Measurements from ENCODE around the gene TMC8.

The TMC8 gene

DNA sequence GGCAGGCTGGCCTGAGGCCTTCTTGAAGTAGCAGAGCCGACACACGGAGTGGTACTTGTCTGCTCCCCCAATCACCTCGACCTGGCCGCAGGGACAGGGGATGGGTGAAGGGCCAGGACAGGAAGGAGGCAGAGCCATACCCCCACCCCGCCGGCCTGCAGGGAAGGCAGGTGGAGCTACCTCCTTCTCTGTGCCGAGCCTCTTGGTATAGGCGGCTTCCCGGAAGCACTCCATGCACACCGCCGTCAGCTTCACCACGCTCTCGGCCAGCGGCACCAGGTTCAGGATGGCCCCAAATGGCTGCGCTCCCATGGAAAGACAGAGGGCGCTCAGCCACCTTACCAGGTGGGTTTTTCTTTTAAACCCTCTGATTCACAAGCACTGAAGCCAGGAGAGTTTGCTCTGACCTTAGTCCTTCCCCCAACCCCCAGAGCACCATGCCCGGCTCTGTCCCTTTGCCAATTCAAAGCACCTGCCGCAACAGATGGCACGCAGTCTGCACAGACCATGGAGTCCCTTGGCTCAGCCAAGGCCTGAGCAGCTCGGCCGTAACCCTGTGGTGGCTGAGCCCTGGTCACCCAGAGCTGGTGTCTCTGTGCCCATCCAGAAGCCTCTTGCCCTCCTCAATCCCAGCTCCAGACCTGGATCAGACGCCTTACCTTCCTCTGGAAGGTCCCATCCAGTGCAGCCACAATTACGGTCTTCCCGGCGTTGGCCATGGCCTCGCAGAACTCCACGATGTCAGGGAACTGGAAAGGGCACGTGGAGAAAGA is 44.5 kb downstream of the TMC8 start:
- DNase-seq, result peak in 2 of 58 donors; percentile 22 to 46

DNA sequence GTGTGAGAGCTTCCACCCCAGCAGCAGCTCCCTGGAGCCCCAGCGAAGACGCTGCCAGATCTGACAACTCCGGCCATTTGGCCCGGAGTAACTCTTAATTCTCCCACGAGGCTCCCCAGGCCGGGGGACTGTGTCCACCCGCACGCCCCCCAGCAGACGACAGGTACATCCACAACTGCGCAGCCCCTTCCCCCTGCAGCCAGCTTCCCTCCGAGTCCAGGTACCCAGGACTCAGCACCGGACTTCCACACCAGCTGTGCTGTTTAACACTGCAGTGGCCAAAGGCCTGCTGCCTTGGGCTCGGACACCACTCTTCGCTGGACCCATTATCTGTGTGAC is 45.0 kb downstream of the TMC8 start:
- DNase-seq, result no peak

DNA sequence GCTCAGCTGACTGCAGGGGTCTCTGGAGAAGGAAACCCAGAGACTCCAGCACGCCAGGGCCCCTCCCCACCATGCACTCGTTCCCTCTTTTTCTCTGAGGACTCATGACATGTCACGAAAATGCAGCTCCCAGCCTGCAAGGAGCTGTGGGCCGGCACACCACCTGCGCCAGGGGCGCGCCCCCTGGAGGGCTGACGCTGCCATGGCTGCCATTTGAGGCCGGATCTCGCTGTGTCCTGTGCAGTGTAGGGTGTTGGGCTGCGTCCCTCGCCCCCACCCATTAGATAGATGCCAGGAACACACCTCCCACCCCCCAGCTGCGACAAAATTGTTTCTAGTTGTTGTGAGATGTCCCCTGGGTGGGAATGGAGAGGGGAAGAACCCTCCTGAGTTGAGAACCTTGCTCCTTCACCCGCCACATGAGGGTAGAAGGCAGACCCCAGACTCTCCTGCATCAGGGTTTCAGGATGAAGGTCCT is 46.0 kb downstream of the TMC8 start:
- peak in 35 of 58 donors; percentile 10 to 71 (median 32) for DNase-seq

DNA sequence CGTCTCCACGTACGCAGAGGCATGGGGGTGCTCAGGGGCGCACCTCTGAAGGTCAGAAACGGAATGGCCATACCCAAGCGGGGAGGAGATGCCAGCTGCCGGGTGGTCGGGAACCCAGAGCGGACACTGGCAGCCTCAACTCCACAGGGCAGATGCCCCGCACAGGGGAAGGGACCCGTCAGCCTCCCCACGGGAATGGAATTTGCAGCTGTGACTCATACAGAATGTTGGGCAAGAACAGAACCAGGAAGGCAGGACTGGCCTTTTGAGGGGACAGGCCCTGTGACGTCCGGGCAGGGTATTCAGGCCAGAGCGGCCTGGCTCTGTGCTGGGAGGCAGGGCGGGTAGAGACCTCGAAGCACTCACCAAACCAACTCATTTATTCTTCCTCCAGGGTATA is 48.8 kb downstream of the TMC8 start:
- no peak for DNase-seq

DNA sequence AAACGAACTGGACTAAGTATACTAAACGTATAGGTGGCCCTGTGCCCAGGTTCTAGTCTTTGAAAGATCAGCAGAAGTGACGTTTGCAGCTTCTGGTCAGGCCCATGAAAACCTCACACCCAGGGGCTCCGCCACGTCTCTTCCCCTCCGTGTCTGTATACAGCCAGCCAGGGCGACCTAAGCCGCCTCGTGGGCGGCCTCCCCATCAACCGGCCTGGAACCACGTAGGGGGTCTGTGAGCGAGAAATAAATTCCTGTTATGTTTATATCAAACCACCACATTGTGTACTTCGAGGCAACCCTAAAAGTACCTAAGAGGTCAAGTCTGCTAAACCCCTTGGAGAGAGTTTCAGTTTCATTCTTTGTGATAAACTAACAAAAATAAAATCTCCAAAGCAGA is 49.5 kb downstream of the TMC8 start:
- no peak for DNase-seq

DNA sequence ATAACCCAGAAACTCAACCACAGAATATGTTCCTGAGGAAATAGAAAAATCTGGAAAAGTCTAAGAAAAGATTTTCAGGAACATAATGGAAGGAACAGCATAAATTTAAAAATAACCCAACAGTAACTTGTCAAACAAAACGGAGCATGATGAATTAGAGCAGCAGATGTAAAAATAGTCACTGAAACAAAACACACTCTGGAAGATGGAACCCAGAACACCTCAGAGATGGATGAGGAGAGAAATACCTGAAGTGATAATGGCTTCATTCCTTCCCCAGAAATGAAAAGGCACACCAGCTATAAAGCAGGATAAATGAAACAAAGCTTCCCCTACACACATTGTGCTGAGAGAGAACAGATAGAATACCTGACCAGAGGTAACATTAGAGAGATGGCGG is 49.9 kb downstream of the TMC8 start:
- DNase-seq, result no peak

DNA sequence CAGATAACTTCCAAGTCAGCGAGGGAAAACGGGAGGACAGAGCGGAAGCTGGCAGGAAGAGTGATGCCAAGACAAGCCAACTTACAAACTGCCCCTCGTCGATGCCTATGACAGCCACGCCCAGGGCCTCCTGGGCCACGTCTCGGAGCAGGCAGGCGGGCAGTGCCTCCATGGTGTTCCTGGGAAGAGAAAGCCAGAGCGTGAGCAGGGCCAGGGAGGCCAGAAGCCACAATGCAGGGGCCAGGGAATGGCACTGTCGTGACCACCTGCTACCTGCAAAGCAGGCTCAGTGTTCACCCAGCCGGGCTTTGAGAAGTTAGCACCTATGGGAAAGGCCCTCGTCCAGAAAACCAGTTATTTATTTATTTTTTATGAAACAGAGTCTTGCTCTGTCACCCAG is 51.9 kb downstream of the TMC8 start:
- no peak for DNase-seq

DNA sequence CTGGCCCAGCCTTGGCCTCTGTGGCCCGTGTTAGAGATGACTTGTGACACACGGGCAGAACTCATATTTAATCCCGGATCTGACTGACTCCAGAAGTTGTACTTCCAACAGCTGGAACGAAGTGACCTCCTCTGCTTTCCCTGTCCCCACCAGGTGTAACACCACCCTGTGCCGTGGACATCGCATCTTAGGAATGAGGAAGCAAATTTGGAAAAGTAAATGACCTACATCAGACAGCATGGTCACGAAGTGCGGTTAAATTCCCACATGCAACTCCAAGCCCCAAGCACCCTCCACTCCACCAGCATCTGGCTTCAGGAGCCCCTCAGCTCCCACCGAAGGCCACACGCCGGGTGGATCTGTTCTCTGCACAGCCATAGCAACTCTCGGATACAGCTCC is 53.3 kb downstream of the TMC8 start:
- DNase-seq, result no peak

DNA sequence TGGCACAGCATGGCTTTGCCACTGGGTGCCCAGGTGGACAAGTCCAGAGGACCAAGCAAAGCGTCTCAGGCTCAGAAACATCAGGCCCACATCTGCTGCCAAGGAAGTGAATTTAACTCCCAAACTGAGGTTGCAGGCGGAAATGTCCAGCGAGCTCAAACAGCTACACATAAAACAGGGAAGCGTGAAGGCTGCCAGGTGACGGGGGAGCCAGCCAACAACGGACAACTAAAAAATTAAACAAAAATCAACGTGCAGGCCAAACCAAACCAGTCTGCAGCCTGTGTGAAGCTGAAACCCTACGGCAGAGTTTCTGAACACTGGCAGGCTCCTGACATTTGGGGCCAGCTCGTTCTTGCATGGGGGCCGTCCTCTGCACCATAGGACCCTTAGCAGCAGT is 53.8 kb downstream of the TMC8 start:
- no peak for DNase-seq

DNA sequence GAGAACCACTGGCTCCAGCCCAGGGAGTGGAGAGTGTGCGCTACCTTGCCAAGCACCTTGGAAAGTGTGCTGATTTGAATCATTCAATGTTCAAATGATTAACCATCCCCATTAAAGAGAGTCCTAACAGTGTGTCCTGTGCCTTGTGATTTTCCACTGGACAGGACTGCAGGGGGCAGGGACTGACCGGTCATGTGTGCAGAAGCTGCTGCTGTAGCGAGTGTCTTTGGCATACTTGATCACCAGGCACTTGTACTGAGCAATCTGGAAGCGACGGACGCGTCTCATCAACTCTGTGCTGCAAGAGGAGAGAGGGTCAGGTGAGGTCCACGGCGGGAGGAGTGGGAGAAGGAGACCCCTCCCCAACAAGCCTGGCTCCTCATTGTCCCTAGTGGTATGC is 54.3 kb downstream of the TMC8 start:
- DNase-seq, result no peak

DNA sequence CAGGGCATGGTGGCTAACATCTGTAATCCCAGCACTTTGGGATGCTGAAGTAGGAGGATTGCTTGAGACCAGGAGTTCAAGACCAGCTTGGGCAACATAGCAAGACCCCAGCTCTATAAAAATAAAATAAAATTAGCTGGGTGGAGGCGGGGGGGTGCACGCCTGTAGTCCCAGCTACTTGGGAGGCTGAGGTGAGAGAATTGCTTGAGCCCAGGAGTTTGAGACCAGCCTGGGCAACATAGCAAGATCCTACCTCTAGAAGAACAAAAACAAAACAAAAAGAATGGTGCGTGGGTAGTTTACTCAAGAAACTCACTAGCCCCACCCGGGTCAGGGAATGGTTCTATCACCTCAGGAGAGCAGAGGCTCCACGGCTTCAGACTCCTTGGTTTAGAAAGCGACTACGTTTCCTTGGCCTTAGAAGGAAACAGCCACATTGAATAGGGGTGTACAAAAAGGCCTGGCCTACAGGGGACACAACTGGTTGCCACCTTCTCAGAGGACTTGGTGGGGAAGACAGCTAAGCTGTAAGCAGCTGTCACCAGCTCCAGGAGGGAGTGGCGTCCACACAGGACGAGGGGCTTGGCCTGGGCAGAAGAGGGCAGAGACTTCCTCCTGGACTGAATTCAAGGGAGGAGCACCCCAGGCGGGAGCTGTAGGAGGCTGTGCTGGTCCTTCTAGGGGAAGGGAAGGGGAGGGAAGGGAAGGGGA is 55.6 kb downstream of the TMC8 start:
- no peak for DNase-seq

DNA sequence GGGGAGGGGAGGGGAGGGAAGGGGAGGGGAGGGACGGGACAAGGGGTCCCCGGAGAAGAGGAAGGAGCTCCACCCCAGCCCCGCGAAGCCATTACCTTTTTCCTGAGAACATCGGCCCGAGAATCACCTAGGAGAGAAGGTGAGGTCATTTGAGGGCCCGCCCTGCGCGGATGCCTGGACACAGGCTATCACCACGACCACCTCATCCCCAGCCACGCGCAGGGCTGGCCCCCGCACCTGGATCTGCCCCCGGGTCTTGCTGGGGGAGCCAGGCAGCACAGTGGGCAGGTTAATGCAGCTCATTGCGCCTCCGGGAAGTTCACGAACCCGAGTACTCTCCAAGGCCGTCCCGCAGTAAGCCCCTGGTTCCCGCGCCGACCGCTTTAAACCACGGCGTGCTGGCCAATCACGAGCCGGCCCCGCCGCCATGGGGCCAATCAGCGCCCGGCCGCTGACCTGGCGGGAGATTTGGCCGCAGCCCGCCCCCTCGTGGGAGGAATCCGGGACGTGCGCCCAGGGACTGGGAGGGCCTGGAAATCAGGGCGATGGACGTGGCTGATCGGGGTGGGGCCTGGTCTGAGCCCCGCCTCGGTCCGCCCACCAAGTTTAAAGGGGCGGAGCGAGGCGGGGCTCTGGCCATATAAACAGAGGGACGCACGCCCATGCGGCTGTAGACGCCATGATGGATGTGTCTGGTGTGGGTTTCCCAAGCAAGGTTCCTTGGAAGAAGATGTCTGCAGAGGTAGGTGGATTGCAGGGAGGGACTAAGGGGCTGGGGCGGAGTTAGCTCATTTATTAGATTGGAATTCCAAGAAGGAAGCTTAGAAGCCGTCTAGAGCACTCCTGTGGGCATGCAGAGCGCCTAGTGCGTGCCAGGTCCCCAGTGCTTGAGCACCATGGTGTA is 56.4 kb downstream of the TMC8 start, which contains the start of the genes AFMID and TK1:
Gene AFMID, plus strand, starts transcription at position 671 of the 904 bp plus-strand sequence. Its CDS starts 9 bp downstream, at position 680.
Gene TK1, minus strand, starts transcription at position 361 of the 904 bp plus-strand sequence. Its CDS starts 58 bp downstream, at position 303.
- peak; percentile 32 to 98 (median 92) for DNase-seq

All from anterior cingulate cortex (tissue), 58 donors.